ENCODE results near the gene SEMA5A.

DNA sequence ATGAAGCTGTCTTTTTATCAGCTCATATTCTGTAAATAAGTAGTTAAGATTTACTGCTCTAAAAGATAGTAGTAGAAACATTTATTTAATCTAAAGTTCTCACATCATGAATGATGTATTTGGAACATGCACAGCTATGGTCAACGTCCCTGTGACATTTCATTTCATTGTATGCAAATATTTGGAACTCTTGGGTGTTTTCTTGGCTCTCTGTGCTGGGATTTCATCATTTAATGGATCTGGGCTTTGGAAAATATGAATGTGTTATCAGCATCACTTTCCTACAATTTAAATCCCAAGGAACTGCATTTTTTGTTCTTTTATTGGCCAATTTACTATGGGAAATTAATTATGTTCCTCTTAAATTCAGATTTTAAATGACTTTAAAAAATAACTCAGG, 462.9 kb downstream of the SEMA5A start:
- TF ChIP-seq ZSCAN21 (CRISPR knock-in tag; IDR thresholded peaks at IDR 0.05; ENCODE audit: borderline replicate concordance) (no peak), KDM4B (CRISPR knock-in tag; IDR thresholded peaks at IDR 0.05) (no peak)
